Measurements from ENCODE around the gene ABHD16A.
A peak's percentile ranks its signal among the peaks of the same experiment; 100 is the strongest.
"Not testable (repeated sequence)": the region's sequence is repeated elsewhere in the genome, so short reads cannot be mapped to it uniquely, and the experiment has no call there.

The ABHD16A gene

GRCh38 chr6:31713991-31714684, 11.0 kb upstream of the ABHD16A start:
- no peak for DNase-seq

- no peak for DNase-seq
Observed at GRCh38 chr6:31713465-31713864, 10.3 kb upstream of the ABHD16A start.

- DNase-seq, result no peak
Observed at GRCh38 chr6:31712296-31712695, 9.2 kb upstream of the ABHD16A start.

GRCh38 chr6:31711233-31711632, 8.1 kb upstream of the ABHD16A start:
- DNase-seq, result no peak

- no peak for DNase-seq
Observed at GRCh38 chr6:31710523-31711219, 7.5 kb upstream of the ABHD16A start.

- not testable (repeated sequence) for DNase-seq
Observed at GRCh38 chr6:31709157-31709556, 6.0 kb upstream of the ABHD16A start.

GRCh38 chr6:31708224-31708623, 5.1 kb upstream of the ABHD16A start:
- no peak for DNase-seq

GRCh38 chr6:31707701-31708100, 4.6 kb upstream of the ABHD16A start:
- no peak for DNase-seq

GRCh38 chr6:31706599-31706998, 3.5 kb upstream of the ABHD16A start, which contains the start of gene LY6G6F:
Gene LY6G6F, plus strand, starts transcription at chr6:31706866. Its CDS starts 41 bp downstream, at chr6:31706907.
- DNase-seq, result no peak

GRCh38 chr6:31705931-31706330, 2.8 kb upstream of the ABHD16A start:
- no peak for DNase-seq

GRCh38 chr6:31702405-31702818, 712 bp downstream of the ABHD16A start:
- DNase-seq, result no peak

- no peak for DNase-seq
Observed at GRCh38 chr6:31701666-31702404, 1.3 kb downstream of the ABHD16A start.

- no peak for DNase-seq
Observed at GRCh38 chr6:31700740-31701401, 2.3 kb downstream of the ABHD16A start.

- DNase-seq, result no peak
Observed at GRCh38 chr6:31697555-31697954, 5.6 kb downstream of the ABHD16A start.

- no peak for DNase-seq
Observed at GRCh38 chr6:31693535-31693934, 9.6 kb downstream of the ABHD16A start.

- no peak for DNase-seq
Observed at GRCh38 chr6:31692886-31693285, 10.2 kb downstream of the ABHD16A start.

GRCh38 chr6:31692353-31692752, 10.8 kb downstream of the ABHD16A start:
- DNase-seq, result no peak

GRCh38 chr6:31691564-31692108, 11.5 kb downstream of the ABHD16A start:
- DNase-seq, result no peak

GRCh38 chr6:31691078-31691463, 12.1 kb downstream of the ABHD16A start:
- DNase-seq, result no peak

GRCh38 chr6:31690231-31691077, 12.7 kb downstream of the ABHD16A start:
- DNase-seq, result no peak

- peak in 1 of 2 experiments; percentile 16 for DNase-seq
Observed at GRCh38 chr6:31689249-31690110, 13.6 kb downstream of the ABHD16A start.
